Medulla oblongata (tissue), 1 donor: ENCODE results near the gene SLC17A7.
"Not testable (repeated sequence)": the region's sequence is repeated elsewhere in the genome, so short reads cannot be mapped to it uniquely, and the experiment has no call there.

ENCODE experiments used
- DNase-seq: peaks from one replicate; pipeline ENCODE4 v3.0.0-alpha.2; 2015; ENCODE audit errors: extremely low spot score

The SLC17A7 gene

DNA sequence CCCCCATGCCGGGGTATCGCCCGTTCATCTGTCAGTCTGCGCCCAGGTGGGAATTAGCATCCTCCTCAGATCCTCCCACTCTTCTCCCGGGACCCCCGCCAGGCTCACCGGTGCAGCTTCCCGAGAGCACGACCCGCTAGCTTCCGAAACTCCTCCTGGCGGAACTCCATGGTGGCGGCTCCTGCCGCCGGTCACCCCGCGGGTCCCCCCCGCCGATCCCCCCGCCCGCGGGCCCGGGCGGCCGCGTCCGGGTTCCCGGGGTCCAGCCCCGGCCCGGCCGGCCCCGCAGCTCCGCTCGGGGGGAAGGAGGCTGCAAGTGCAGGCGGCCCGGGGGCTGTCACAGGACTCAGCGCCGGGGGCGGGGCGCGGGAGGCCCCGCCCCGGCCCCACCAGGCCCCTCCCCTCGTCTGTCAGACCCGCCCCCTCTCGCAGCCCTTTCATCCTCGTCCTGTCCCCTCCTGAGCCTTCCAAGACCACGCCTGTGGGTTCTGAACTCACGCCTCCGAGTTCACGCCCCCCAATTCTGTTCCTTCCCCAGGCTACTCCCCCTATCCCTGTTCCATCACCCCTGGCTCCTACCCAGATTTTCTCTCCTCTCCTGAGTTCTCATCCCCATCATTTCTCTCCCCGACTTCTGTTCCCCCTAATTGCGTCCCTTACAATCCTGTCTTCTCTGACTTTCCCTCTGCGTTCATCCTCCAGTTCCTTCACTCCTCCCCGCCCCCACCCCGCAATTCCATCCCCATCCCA is at the start of gene SLC17A7:
TSS of gene SLC17A7 (minus strand) at position 318 of the 750 bp plus-strand sequence. CDS start at position 170, 148 bp downstream.
- no peak for DNase-seq

DNA sequence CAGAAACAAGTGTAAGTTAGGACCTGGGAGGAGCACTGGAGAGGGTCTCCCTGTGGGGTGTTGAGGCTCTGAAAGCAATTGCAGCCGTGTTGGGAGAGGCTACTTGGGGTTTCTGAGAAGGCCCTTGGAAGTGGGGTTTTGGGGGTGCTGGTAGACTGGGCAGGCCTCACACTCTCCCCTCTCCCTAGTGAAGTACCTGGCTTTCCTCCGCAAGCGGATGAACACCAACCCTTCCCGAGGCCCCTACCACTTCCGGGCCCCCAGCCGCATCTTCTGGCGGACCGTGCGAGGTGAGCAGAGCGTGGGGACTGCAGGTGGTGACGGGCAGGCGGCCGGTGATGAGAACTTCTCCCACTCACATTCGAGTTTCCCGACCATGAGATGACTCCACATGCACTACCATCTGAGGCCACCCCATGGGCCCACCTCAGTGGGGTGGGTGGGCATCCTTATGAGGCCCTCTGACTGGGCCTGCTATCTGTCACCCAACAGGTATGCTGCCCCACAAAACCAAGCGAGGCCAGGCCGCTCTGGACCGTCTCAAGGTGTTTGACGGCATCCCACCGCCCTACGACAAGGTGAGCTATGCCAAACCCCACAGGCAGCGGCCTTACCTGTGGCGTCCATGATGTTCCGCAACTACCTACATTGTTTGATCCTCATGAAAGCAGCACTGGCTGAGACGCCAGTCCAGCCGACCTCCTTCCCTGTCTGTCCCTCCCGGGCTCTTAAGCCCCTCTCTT is 49.1 kb upstream of the SLC17A7 start:
- no peak for DNase-seq

DNA sequence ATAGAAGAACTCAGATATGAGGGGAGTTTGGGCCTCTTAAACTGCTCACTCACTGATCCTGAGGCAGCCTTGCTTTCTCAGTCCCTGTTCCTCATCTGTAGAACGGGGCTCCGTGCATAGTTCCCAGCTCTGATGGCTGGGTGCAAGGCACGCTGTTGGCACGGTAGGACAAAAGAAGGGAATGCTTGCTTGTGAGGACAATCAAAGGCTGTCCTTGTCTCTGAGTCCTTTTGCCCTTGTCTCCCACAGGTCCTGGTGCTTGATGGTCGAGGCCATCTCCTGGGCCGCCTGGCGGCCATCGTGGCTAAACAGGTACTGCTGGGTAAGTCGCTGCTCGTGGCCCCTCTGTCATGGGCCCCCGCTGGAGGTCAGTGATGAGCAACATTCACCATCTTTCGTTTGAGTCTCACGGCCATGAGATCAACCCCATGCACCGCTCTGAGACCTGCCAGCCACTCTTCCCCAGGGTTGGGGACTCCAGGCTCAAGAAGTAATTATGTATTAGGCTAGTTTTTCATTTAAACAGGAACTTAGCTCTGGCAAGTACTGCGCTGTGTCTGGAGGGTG is 48.4 kb upstream of the SLC17A7 start:
- no peak for DNase-seq

DNA sequence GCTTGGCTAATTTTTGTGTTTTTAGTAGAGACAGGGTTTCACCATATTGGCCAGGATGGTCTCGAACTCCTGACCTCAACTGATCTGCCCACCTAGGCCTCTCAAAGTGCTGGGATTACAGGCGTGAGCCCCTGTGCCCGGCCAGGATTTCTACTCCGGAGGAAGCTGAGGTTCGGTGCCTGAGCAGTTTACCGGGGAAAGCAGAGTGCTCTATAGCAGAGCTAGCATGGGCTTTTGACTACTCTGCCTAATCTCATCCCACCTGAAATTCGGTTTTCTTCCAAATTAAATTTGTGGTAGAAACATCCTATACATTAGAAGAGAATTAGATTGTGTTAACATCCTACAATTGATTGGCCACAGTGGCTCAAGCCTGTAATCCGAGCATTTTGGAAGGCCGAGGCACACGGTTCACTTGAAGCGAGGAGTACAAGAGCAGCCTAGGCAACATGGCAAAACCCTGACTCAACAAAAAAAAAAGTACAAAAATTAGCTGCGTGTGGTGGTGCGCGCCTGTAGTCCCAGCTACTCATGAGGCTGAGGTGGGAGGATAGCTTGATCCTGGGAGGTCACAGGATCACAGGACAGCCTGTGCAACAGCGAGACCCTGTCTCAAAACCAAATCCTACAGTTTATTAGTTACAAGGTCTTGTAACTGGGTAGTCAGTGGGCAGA is 47.7 kb upstream of the SLC17A7 start:
- no peak for DNase-seq

DNA sequence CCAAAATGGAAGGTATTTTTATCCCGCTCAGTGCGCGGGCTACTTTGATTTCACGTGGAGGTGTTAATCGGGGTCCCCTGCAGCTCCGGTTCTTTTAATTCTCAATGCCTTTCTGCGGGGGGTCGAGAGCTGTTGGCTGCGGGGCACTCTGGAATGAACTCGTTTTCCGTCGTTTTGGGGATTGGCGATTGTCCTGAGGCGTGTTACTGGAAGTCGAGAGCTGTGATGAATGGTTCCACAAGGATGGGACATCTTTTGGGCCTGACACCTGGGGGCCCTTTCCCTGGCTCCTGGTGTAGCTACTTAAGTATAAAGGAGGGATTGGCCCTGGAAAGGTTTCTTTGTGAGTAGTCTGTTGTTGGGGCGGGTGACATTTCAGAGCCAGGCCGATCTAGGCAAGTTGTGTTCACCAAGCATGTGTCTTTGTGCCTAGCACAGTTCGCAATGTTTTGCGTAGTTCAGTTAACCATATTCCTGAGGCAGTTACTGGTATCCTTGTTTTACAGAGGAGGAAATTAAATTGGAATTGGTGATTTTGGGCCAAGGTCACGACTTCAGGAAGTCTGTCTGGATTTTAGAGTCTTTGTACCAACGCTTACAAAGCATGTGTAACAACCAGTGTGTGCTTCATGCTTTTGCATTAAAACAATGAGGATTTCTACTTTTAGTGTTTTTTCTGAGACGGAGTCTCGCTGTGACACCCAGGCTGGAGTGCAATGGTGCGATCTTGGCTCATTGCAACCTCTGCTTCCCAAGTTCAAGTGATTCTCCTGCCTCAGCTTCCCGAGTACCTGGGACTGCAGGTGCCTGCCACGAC is 46.9 kb upstream of the SLC17A7 start:
- DNase-seq: no peak

DNA sequence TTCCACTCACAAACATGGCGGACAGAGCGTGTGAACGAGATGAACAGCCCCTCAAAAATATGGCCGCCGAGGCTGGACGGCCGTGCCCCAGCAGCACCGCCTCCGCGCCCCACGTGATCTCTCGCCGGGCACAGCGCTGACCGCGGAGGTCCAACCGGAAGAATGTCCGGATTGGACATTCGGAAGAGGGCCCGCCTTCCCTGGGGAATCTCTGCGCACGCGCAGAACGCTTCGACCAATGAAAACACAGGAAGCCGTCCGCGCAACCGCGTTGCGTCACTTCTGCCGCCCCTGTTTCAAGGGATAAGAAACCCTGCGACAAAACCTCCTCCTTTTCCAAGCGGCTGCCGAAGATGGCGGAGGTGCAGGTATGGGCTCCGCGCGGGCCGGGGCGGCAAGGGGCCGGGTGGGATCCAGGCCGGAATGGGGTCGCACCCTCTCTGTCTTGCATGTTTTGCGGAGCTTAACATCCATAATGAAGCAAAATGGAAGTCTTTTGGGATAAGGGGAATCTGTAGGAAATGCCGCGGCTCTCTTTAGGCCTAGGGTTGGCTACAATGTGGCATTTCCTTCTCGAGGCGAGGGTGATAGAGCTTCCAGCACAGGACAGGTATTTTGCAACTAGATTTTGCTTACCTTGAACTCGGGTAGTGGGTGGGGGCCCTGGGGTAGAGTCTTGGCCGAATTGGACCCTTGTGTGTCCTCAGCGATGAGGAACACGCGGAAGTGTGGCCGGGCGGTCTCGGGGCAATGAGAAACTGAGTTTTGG is 46.1 kb upstream of the SLC17A7 start, which contains the start of gene RPL13A:
TSS of gene RPL13A (plus strand) at position 332 of the 769 bp plus-strand sequence. CDS start at position 354, 22 bp downstream.
- DNase-seq: peak; percentile 99

DNA sequence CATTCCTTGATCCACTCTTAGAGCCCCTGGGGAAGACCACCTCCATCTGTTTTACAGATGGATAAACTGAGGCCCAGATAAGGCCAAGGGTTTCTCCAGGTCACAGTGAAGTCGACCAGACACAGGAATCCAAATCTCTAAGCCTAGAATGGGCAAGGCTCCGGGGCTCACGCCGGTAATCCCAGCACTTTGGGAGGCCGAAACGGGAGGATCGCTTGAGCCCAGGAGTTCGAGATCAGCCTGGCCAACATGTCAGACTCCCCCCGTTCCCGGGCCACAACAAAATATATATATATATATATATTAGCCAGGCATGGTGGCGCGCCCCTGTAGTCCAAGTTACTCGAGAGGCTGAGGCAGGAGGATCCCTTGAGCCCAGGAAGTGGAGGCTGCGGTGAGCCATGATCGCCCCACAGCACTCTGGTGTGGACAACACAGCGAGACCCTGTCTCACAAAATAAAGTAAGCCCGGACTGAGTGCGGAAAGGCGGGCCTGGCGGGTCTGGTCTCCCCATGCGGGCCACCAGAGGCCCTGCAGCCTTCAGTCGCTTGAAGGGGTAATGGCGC is 45.5 kb upstream of the SLC17A7 start:
- DNase-seq: no peak

DNA sequence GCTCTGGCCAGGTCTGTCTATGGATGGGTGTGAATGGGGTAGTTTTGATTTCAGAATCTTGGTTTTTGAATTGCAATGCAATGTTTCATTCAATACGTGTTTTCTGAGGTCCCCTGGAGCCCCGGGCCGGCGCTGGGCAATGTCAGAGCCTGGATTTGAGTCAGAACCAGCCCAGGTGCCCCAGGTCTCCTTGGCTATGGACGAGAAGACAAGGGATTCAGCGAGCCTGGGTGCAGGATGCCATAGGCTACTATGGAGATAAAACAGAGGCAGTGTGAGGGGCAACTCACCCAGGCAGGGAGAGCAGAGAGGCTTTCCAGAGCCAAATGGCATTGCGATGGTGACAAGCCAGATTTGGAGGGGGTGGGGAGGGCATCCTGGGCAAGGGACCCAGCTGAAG is 44.9 kb upstream of the SLC17A7 start:
- DNase-seq: no peak

DNA sequence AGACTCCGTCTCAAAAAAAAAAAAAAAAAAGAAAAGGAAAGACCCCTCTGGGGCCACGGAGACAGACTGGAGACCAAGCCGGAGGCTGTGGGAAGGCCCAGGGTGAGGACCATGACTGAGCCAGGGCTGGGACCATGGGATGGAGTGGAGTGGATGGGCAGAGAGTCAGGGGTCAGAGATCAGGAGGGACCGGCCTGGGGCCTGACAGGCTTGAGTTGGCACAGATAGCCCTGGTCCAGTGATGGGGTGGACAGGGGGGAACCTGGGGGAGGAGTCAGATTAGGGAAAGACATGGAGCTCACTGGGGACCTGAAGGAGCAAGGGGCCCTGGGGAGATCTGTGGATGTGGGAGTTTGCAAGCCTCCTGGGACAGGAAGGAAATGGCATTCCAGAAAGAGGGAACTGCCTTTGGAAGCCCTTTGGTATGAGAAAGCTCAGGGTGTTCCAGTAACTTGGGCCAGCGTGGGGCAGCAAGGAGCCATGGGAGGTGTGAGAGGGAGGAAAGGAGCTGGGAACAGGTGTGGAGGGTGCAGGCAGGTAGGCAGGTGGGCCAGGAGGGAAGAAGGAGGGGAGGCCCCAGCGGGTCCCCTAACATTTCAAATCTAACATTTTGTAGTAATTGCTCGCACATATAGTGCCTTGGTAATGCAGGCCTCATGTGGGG is 39.8 kb upstream of the SLC17A7 start:
- DNase-seq: no peak

DNA sequence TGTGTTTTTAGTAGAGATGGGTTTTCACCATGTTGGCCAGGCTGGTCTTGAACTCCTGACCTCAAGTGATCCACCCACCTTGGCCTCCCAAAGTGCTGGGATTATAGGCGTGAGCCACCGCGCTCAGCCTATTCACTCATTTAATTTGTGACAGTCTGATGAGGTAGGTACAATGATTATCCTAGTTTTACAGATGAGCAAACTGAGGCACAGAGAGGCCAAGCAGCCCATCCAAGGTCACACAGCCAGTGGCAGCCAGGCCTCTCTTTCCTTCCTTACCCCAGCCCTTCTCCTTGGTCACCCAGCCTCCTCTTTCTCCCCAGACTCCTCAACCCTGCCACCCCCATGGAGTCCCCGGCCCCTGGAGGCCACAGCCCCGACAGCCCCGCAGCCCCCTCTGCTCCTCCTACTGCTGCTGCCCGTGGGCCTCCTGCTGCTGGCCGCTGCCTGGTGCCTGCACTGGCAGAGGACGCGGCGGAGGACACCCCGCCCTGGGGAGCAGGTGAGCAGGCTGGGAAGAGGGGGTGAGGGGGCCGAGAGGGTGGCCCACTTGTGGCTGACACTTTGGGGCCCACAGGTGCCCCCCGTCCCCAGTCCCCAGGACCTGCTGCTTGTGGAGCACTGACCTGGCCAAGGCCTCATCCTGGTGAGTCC is 38.8 kb upstream of the SLC17A7 start:
- DNase-seq: no peak

DNA sequence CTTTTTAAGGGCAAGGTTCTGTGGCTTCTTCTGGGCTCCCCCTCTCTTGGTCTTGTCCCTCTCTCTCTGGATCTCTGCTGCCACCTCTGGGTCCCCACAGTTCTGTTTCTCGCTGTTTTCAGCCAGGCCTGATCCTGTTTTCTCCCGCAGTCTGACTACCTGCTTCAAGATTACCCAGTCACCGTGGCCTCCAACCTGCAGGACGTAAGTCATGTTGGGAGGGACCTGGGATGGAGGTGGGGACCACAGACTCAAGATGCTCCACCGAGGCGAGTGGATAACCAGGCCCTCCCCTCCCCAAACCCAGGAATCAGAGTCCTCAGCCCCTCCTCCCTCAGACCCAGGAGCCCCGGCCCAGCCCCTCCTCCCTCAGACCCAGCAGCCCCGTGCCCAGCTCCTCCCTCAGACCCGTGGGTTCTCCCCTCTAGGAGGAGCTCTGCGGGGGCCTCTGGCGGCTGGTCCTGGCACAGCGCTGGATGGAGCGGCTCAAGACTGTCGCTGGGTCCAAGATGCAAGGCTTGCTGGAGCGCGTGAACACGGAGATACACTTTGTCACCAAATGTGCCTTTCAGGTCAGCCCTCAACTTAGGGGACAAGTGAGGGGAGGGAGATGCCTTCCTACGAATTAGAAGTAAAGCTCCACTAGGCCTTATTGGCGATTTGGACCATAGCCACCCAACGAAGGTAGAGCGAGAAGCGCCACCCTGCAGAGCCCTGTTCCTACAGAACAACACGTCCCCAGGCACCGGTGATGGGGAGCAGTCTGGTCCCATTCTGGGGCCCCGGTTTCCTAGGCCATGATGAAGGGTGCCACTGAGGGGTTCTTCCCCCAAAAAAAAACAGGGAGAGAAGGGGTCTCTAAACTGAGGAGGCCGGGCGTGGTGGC is 34.9 kb upstream of the SLC17A7 start:
- DNase-seq: peak; percentile 25

DNA sequence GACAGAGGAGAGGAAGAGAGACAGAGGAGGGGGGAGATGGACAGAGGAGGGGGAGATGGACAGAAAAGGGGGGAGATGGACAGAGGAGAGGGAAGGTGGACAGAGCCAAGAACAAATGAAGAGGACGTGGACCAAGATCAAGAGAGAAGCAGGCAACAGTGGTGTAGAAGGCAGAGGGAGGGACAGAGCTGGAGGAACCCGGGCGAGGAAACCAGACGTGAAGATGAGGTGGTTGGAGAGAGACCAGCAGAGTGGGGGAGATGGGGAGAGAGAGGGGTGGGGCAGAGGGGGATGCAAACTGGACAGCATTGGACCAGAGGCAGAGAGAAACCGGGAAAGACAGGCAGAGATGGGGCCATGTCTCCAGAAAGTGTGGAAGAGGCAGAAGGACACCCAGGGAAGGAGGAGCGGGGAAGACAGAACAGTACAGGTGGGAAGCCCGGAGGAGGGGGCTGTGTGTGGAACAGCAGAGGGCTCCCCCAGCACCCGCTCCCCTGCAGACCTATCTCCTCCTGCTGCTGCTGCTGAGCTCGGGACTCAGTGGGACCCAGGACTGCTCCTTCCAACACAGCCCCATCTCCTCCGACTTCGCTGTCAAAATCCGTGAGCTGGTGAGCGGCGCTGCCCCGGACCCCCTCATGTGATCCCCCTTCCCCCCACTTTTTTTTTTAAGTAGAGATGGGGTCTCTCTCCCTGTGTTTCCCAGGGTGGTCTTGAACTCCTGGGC is 34.0 kb upstream of the SLC17A7 start:
- no peak for DNase-seq

DNA sequence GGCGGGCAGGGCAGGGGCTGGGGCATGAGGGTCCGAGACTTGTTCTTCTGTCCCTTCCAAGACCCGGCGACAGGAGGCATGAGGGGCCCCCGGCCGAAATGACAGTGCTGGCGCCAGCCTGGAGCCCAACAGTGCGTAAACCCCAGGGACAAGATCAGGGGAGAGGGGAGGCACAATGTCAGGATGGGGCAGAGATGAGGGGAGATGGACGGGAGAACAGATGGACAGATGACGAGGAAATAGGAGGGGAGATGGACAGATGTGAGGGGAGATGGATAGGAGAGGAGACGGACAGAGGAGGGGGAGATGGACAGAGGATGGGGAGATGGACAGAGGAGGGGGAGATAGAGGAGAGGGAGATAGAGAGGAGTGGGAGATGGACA is 33.2 kb upstream of the SLC17A7 start:
- DNase-seq: no peak

DNA sequence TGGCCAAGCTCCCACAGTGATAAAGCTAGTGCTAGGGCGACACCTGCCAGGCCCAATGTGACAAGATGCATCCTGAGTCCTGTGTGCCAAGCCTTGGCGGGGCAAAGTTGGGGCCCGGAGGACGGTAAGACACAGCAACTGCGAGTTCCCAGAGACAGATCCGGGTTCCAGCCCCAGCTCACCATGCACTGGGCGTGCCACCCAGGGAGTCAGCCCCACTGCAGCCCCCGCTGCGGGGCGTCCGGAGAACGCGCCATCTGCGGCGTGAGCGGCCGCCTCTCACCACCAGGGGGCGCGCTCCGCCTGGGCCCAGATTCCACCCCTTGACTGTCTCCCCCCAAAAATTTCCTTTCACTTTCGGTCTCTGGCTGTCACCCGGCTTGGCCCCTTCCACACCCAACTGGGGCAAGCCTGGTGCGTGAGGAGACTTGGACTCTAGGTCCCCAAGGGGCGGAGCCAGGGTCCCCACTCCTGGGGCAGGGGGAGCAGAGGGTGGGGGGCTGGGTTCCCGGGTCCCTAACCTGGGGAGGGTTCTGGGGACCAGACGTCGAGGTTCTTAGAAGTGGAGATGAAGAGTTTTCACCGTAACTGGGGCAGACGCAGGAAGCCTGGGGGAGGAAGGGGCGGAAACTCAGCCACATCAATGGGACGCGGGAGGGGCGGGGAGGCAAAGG is 32.7 kb upstream of the SLC17A7 start, which contains the start of gene FLT3LG:
TSS of gene FLT3LG (plus strand) at position 348 of the 674 bp plus-strand sequence. CDS start 425 bp downstream, outside the sequence.
- peak; percentile 87 for DNase-seq

DNA sequence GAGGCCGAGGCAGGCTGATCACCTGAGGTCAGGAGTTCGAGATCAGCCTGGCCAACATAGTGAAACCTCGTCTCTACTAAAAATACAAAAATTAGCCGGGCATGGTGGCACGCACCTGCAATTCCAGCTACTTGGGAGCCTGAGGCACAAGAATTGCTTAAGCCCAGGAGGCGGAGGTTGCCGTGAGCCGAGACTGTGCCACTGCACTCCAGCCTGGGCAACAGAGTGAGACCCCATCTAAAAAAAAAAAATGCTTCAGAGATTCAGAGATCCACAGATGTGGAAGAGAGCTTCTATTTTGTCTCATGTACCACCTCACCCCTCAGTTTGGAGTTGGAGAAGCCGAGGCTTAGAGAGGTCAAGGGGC is 32.2 kb upstream of the SLC17A7 start:
- not testable (repeated sequence) for DNase-seq

DNA sequence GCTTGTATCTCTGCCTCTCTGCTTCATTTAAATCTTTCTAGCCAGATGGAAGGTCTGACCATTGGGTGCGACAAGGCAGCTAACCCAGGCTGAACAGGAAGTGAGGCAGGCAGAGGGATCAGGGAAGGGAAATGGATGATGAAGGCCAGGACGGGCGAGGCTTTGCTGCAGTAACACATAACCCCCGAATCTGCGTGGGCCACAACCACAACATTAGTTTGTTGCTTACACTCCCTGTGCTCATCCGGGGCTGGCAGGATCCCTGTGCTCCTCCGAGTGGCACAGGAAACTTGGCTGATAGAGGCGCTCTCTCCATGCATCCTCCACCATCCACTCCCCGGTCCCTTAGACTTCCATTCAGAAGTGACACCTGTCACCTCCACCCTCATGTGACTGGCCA is 31.6 kb upstream of the SLC17A7 start:
- no peak for DNase-seq

DNA sequence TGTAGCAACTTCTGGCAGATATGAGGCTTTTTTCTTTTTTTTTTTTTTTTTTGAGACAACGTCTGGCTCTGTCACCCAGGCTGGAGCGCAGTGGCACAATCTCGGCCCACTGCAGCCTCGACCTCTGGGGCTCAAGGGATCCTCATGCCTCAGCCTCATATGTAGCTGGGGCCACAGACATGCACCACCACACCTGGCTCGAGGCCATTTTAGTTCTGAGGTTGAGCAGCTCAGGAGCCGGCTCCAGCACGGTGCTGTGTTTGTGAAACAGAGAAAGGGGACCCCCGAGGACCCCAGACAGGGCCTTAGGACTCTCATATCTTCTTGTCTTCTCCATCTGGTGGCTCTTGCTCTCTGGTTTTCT is 29.3 kb upstream of the SLC17A7 start:
- no peak for DNase-seq
